Central memory CD8-positive, alpha-beta T cell (primary cell): ENCODE data around the gene CNTNAP5.

ENCODE experiments used
- ATAC-seq: fragments of 150-1000 bp; cut with Tn5 transposase; replicated peaks from 2 replicates; pipeline ENCODE4 v1.10.0; 2022; ENCODE audit warnings: mild to moderate bottlenecking, moderate FRiP score, moderate number of reproducible peaks; ENCODE audit not compliant: poor library complexity, severe bottlenecking; ENCODE audit errors: extremely low read depth
- DNase-seq, 2 donors: peaks; one replicate each; pipeline ENCODE4 v3.0.0; 2021; ENCODE audit warnings: low spot score in 2 of 2
- H3K27ac Mint-ChIP-seq: one replicate; pipeline ENCODE4 v1.8.0; 2022; ENCODE audit warnings: low read depth, mild to moderate bottlenecking, moderate library complexity, mixed read lengths
- H3K27me3 Mint-ChIP-seq: one replicate; pipeline ENCODE4 v1.8.0; 2022; ENCODE audit warnings: mixed read lengths
- H3K36me3 Mint-ChIP-seq: one replicate; pipeline ENCODE4 v1.8.0; 2022; ENCODE audit warnings: mild to moderate bottlenecking, moderate library complexity, mixed read lengths; ENCODE audit not compliant: insufficient read depth
- H3K4me1 Mint-ChIP-seq: one replicate; pipeline ENCODE4 v1.8.0; 2022; ENCODE audit warnings: mixed read lengths
- H3K4me3 Mint-ChIP-seq: one replicate; pipeline ENCODE4 v1.8.0; 2022; ENCODE audit warnings: mild to moderate bottlenecking, moderate library complexity, mixed read lengths
- H3K9me3 Mint-ChIP-seq: one replicate; pipeline ENCODE4 v1.8.0; 2022; ENCODE audit warnings: mixed read lengths

Gene CNTNAP5

DNA sequence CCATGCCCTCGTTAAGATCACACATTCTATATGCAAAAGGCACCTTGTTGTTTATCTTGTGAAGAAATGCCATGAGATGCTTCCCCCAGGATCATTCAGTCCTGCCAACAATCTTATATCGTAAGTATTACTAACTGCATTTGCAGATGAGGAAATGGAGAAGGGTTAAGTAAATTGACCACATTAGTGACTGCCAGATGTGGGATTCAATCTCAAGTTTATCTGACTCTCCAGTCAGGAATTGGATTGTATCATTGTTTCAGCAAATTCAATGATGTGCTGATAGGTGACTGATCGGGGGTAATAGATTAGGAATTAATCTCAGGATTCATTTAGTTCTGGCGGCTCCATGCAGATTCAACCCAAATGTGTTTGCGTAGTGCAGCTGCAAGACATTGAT, 106.2 kb downstream of the CNTNAP5 start:
- Mint-ChIP-seq H3K36me3 (no peaks in the 10 kb centered on the region), H3K4me1 (no peaks in the 10 kb centered on the region), H3K27ac (no peak overlapping the region), H3K4me3 (no peak overlapping the region), H3K27me3 (no peaks in the 10 kb centered on the region), H3K9me3 (peaks cover 11% of the 10 kb centered on the region)
- no peak for ATAC-seq
- DNase-seq, result no peak

DNA sequence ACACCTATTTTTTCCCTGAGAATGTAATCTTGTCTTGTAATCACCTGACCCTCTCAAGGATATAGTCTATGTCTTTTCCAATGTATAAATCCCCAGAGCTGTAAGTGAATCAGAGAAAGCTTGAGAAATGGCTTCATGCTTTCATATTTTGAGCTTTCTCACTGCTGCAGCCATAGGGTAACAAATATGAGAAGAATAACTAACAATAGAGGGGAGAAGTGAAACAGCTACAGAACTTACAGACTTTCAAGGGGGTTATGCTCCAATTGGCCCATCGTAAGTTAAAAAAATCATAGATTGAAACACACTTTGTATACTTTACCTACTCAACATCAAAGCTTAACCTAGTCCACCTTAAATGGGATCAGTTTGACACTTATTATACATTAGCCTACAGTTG, 111.0 kb downstream of the CNTNAP5 start:
- H3K27me3 Mint-ChIP-seq, result no peaks in the 10 kb centered on the region
- no peak overlapping the region for H3K4me3 Mint-ChIP-seq
- H3K27ac Mint-ChIP-seq, result no peak overlapping the region
- H3K9me3 Mint-ChIP-seq, result peaks cover 20% of the 10 kb centered on the region
- no peak for ATAC-seq
- no peak for DNase-seq
- no peaks in the 10 kb centered on the region for H3K4me1 Mint-ChIP-seq
- H3K36me3 Mint-ChIP-seq, result no peaks in the 10 kb centered on the region

DNA sequence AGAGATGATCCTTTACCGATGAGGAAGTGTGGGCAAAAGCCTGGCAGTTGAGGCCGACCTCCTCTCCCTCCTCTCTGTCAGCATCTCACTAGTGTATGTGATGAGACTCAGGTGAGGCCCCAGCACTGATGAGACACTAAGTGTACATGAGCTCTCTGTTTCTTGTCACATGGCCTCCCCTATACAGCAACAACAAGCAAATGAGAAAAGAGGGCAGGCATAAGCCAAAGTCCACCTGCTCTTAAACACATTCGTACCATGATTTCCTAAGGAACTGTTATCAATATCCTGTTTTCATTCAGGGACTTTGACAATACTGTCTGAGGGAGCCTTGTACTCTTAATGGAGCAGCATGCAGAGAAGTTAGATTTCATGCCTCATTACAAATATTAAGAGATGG, 113.0 kb downstream of the CNTNAP5 start:
- H3K36me3 Mint-ChIP-seq, result no peaks in the 10 kb centered on the region
- H3K27me3 Mint-ChIP-seq, result no peaks in the 10 kb centered on the region
- H3K9me3 Mint-ChIP-seq, result peaks cover 20% of the 10 kb centered on the region
- H3K4me1 Mint-ChIP-seq, result no peaks in the 10 kb centered on the region
- no peak overlapping the region for H3K4me3 Mint-ChIP-seq
- no peak for ATAC-seq
- no peak for DNase-seq
- no peak overlapping the region for H3K27ac Mint-ChIP-seq

DNA sequence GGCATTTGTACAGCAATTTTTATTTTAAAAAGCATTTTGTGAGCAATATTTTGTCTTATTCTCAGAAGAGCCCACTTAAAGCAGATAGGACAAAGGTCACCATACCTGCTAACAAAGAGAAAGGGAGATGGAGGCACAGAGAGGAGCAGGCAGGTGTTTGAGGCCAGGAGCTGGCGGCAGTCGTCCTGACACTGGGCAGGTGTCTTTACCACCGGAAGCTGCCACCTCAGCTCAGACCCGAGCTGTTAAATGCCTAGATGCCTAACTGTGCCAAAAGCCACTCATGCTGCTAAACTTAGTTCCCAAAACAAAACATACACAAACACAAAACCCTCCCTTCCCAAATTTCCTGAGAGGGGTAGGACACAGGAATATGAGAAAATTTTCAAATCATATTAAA, 120.9 kb downstream of the CNTNAP5 start:
- Mint-ChIP-seq H3K27ac (no peak overlapping the region), H3K36me3 (no peaks in the 10 kb centered on the region), H3K4me1 (no peaks in the 10 kb centered on the region)

DNA sequence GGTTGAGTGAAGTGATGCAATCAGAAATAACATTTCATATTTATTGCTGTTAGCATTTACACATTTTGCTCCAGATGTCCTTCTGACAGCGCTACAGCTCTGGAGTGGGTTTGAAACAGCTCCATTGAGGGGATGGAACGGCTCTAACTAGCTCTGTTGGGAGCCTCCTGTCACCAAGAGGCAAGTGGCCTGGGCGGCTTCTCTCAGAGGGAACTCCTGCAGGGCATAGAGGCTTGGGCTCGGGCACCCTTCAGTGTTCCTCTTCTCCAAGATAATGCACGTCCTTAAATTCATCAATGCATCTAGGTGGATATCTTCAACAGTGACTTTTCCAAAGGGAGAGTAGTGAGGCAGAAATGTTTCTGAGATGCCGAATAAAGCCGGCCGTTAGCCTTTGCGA, 122.5 kb downstream of the CNTNAP5 start:
- DNase-seq (no peak), ATAC-seq (no peak)
- Mint-ChIP-seq H3K9me3 (peaks cover 17% of the 10 kb centered on the region), H3K36me3 (no peaks in the 10 kb centered on the region), H3K4me3 (no peak overlapping the region), H3K27ac (no peak overlapping the region), H3K4me1 (no peaks in the 10 kb centered on the region), H3K27me3 (no peaks in the 10 kb centered on the region)

More for the DNA sequence above, 120.9 kb downstream of the CNTNAP5 start:
- ATAC-seq, result no peak
- no peak overlapping the region for H3K4me3 Mint-ChIP-seq
- H3K9me3 Mint-ChIP-seq, result peaks cover 6% of the 10 kb centered on the region
- H3K27me3 Mint-ChIP-seq, result no peaks in the 10 kb centered on the region
- no peak for DNase-seq

DNA sequence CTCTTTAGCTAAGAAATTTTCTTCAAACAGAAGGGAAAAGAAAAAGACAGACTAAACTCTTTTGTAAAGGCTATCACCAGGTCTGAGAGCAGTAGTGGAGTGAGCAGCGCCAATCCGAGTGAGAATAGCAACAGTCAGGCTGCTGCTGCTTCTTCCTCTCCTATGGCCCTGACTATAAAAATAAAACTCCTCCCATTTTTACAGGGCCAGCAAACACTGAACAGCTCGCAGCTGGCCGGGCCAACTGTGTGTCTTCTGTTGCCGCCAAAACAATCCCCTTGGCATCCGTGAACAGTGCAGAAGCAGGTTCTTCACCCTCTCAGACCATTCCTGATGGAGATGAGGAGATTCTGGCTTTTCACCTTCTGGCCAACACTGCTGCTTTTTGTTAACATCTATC, 124.5 kb downstream of the CNTNAP5 start:
- no peaks in the 10 kb centered on the region for H3K36me3 Mint-ChIP-seq
- no peaks in the 10 kb centered on the region for H3K4me1 Mint-ChIP-seq
- H3K4me3 Mint-ChIP-seq, result no peak overlapping the region
- DNase-seq, result no peak
- H3K27ac Mint-ChIP-seq, result no peak overlapping the region
- H3K27me3 Mint-ChIP-seq, result no peaks in the 10 kb centered on the region
- peaks cover 22% of the 10 kb centered on the region for H3K9me3 Mint-ChIP-seq
- no peak for ATAC-seq

DNA sequence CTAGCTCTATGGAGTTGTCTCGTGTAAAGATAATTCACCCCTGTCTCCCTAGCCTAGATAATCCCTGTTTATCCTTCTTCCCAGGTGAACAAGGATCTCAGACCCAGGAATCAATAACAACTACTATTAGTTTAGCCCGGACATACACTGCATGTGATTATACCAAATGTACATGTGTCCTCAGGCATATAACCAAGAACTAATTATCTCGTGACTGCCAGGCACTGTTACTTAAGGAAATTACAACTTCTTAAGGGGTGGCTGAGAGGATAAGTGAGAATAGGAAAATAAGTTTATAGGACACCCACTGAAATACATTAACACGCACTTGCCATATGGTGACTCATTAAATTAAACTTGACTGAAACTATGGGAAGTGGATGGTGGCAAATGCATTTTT, 126.6 kb downstream of the CNTNAP5 start:
- Mint-ChIP-seq H3K9me3 (peaks cover 27% of the 10 kb centered on the region), H3K4me1 (no peaks in the 10 kb centered on the region), H3K27me3 (no peaks in the 10 kb centered on the region), H3K4me3 (no peak overlapping the region), H3K36me3 (no peaks in the 10 kb centered on the region), H3K27ac (no peak overlapping the region)
- ATAC-seq (no peak), DNase-seq (no peak)

DNA sequence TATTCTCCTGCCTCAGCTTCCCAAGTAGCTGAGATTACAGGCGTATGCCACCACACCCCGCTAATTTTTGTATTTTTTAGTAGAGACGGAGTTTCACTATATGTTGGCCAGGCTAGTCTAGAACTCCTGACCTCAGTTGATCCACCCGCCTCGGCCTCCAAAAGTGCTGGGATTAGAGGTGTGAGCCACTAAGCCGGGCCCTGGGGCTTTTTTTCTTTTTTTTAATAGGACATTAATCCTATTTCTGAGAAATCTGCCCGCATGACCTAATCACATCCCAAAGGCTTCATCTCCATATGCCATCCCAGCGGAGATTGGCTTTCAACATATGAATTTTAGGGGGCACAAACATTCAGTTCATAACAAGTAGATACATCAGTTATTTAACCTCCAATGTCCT, 128.6 kb downstream of the CNTNAP5 start:
- Mint-ChIP-seq H3K27ac (no peak overlapping the region), H3K4me3 (no peak overlapping the region), H3K36me3 (no peaks in the 10 kb centered on the region), H3K9me3 (peaks cover 22% of the 10 kb centered on the region), H3K27me3 (no peaks in the 10 kb centered on the region), H3K4me1 (no peaks in the 10 kb centered on the region)
- ATAC-seq (no peak), DNase-seq (no peak)

DNA sequence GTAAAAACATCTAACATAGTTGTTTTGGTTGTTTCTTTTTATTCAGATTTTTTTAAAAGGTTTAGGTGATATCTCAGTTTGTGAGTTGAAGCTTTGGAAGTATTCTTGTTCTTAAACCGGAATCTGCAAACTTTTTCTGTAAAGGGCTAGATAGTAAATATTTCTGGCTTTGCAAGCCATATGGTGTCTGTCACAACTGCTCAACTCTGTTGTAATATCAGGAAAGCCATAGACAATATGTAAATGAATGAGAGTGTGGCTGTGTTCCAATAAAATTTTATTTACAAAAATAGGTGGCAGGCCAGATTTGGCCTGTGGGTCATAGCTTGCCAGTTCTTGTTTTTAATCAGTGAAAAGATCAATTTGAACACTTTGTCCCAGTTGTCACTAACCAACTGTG, 134.1 kb downstream of the CNTNAP5 start:
- no peaks in the 10 kb centered on the region for H3K36me3 Mint-ChIP-seq
- H3K27me3 Mint-ChIP-seq, result no peaks in the 10 kb centered on the region

DNA sequence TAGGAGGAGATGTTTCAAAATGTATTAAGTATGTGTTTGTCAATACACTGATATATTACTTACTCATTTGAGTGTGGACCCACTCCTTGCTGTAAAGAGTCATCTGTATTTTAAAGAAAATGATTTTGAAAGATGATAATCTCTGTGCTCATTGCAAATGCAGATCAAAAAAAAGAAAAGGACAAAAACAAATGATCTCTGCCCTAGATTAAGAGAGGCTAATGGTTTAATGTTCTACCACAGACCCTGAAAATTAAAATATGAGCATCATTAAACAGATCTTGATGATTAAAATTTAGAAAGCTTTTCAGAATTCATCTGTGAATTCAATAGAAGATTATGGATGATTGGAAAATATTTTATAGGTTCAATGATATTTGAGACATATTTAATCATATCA, 136.5 kb downstream of the CNTNAP5 start:
- no peaks in the 10 kb centered on the region for H3K4me1 Mint-ChIP-seq
- ATAC-seq (no peak), DNase-seq (no peak)
- no peaks in the 10 kb centered on the region for H3K36me3 Mint-ChIP-seq
- peaks cover 12% of the 10 kb centered on the region for H3K9me3 Mint-ChIP-seq
- H3K27ac Mint-ChIP-seq, result no peak overlapping the region
- H3K4me3 Mint-ChIP-seq, result no peak overlapping the region
- no peaks in the 10 kb centered on the region for H3K27me3 Mint-ChIP-seq

More for the DNA sequence above, 134.1 kb downstream of the CNTNAP5 start:
- peaks cover 14% of the 10 kb centered on the region for H3K9me3 Mint-ChIP-seq
- ATAC-seq, result no peak
- no peak overlapping the region for H3K27ac Mint-ChIP-seq
- no peak for DNase-seq
- H3K4me3 Mint-ChIP-seq, result no peak overlapping the region
- H3K4me1 Mint-ChIP-seq, result no peaks in the 10 kb centered on the region

DNA sequence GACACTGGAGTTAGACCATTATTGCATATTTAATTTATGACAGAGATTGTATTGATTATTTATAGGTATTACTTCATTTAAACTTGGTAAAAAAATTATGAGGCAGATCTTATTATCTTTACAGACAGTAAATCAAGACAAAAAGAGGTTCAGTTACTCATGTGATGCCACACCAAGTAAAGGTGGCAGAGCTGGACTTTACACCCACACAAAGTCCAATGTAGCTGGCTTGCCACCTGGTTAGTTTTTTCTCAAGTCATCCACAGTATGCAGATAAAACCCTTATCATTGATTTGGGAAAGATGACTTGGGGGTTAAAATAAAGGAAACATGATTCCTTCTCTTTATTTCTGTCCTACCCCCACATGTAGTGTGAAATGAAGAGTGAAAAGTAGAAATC, 137.2 kb downstream of the CNTNAP5 start:
- DNase-seq (no peak), ATAC-seq (no peak)
- H3K9me3 Mint-ChIP-seq, result peaks cover 19% of the 10 kb centered on the region
- no peak overlapping the region for H3K4me3 Mint-ChIP-seq
- no peaks in the 10 kb centered on the region for H3K4me1 Mint-ChIP-seq
- H3K36me3 Mint-ChIP-seq, result no peaks in the 10 kb centered on the region
- H3K27me3 Mint-ChIP-seq, result no peaks in the 10 kb centered on the region
- no peak overlapping the region for H3K27ac Mint-ChIP-seq

DNA sequence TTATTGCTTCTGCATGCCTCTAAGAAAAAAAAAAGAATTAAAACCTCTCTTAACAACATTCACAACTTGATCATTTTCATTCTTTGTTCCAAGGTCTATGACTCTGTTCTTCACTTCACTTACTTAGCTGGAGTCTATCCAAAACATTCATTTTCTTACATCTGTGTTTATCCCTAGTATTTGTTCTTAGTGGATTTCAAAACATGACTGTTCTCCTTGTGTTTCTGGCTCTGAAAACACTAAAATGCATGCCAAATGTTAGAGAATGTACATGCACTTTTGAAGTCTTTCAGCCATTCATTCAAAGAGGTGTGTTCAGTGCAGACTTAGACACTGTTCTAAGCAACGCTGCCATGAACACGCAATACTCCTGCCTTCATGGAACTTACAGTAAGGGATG, 138.8 kb downstream of the CNTNAP5 start:
- Mint-ChIP-seq H3K4me3 (no peak overlapping the region), H3K36me3 (no peaks in the 10 kb centered on the region), H3K27me3 (no peaks in the 10 kb centered on the region), H3K4me1 (no peaks in the 10 kb centered on the region), H3K27ac (no peak overlapping the region), H3K9me3 (peaks cover 21% of the 10 kb centered on the region)
- DNase-seq, result no peak
- ATAC-seq, result no peak

DNA sequence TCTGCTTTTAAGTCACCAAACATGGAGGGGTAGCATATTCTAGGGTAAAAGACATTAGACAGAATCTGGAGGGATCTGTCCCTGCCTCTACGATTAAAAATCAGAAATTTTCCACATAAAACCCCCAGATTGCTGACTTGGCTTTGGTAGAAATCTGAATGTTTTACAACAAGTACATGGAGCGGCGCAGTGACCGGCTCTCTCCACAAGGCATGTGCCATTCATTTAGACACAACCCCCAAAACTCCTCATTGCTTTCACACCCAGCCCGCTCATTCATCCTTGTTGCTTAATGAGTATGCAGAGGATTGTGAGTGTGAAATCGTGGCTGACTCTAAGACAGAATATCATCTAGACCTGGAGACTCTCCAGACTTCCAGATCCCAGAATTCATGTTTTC, 140.6 kb downstream of the CNTNAP5 start:
- Mint-ChIP-seq H3K4me1 (no peaks in the 10 kb centered on the region), H3K27ac (no peak overlapping the region), H3K4me3 (no peak overlapping the region), H3K27me3 (no peaks in the 10 kb centered on the region), H3K9me3 (peaks cover 25% of the 10 kb centered on the region), H3K36me3 (no peaks in the 10 kb centered on the region)
- no peak for ATAC-seq
- DNase-seq, result no peak

DNA sequence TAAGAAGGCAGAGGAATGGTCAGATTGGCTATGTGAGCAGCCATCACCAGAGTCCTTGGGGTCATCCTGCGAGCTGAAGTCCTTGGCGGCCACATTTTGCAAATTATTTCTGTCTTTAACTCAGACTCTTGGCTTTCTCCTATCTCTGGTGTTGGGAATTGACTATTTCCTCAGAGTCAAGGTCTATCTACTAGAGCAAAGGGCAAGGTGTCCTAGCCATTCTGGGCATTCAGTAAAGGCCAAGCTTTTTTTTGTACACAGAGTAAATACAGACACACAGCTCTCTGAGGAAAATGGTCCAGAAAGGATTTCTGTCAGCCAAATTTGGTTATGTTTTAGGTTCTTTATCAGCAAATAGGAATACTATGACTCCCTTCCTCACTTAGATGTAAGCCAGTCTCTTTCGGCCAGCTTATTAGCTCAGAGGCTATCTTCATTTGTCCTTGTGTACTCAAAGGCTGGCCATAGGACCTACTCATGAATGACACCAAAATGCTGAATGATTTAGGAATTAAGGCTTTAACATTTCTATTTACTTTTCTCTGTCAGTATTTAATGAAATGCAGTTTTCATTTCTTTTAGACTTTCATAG, 146.5 kb downstream of the CNTNAP5 start:
- Mint-ChIP-seq H3K36me3 (no peaks in the 10 kb centered on the region), H3K4me3 (no peak overlapping the region), H3K27me3 (no peaks in the 10 kb centered on the region), H3K27ac (no peak overlapping the region), H3K9me3 (peaks cover 34% of the 10 kb centered on the region), H3K4me1 (no peaks in the 10 kb centered on the region)
- ATAC-seq, result no peak
- no peak for DNase-seq
